ENCODE measurements around the gene ARF1.

DNA sequence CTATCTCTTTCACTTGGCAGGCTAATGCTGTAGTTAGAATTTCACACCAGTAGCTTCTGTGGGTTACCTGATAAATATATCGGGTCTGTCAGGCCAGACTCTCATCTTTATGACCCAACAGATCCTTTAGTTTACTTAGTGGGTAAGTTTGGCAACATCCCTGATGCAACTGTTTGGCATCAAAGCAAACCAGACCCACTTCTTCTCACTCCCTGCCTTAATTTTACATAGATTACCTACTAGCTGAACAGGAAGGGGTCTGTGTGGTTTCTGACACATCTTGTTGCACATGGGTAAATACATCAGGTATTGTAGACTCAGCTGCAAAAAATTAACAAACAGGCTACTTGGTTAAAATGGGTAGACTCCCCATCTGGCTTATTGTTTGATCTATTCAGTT is 54.4 kb downstream of the ARF1 start:
- no peak for TF ChIP-seq TCF12 (IDR thresholded peaks at IDR 0.05; ENCODE audit: low read depth)
- TF ChIP-seq EP300 (IDR thresholded peaks at IDR 0.05; ENCODE audit: borderline replicate concordance), result no peak
- TF ChIP-seq CREB1 (IDR thresholded peaks at IDR 0.05; ENCODE audit: low read depth), result no peak
- no peak for TF ChIP-seq EGR1 (IDR thresholded peaks at IDR 0.05)
- TF ChIP-seq CEBPB (IDR thresholded peaks at IDR 0.05), result no peak
- no peak for TF ChIP-seq FOXM1 (IDR thresholded peaks at IDR 0.05; ENCODE audit: borderline replicate concordance, low read depth)
- TF ChIP-seq, protein P1, sequence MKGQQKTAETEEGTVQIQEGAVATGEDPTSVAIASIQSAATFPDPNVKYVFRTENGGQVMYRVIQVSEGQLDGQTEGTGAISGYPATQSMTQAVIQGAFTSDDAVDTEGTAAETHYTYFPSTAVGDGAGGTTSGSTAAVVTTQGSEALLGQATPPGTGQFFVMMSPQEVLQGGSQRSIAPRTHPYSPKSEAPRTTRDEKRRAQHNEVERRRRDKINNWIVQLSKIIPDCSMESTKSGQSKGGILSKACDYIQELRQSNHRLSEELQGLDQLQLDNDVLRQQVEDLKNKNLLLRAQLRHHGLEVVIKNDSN (IDR thresholded peaks at IDR 0.05), result no peak
- TF ChIP-seq RAD21 (IDR thresholded peaks at IDR 0.05; ENCODE audit: low read depth), result no peak
- no peak for TF ChIP-seq ZBTB7A (IDR thresholded peaks at IDR 0.05; ENCODE audit: low read depth)

Measured in Ishikawa (cell line).